Upper lobe of left lung (tissue), 4 donors: ENCODE data around the gene FAM83G.

ENCODE experiments used
- POLR2AphosphoS5 ChIP-seq, 2 donors: sonication (generic); formaldehyde crosslinking; IDR thresholded peaks; one replicate each; pipeline ENCODE4 v1.5.1; 2017; ENCODE audit warnings: antibody characterized with exemption in 2 of 2
- TF ChIP-seq, protein P1 (sequence below), 6 experiments: fragments of 450-650 bp in 4 of 6; fragments of 200-600 bp in 2 of 6; sonication (generic) in 2 of 6; IDR thresholded peaks; one replicate each; pipeline ENCODE4 v1.5.1; 2016 to 2019; ENCODE audit warnings: antibody characterized with exemption in 6 of 6

DNA sequence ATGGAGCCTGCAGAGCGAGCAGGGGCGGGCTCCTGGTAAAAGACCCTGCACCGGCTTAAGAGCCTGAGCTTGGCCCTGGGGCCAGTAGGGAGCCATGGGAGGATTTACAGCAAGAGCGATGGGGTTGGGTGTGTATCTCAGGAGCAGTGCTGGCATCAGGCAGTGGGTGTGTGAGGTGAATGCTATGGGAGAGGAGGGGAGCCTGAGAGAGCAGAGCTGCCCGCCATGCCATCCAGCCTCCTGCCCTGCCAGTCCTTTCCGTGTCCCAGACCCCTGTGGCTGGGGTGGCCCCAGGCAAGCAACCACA is 23.3 kb downstream of the FAM83G start:
- no peak for TF ChIP-seq POLR2AphosphoS5 (IDR thresholded peaks at IDR 0.05)
- TF ChIP-seq, protein P1, sequence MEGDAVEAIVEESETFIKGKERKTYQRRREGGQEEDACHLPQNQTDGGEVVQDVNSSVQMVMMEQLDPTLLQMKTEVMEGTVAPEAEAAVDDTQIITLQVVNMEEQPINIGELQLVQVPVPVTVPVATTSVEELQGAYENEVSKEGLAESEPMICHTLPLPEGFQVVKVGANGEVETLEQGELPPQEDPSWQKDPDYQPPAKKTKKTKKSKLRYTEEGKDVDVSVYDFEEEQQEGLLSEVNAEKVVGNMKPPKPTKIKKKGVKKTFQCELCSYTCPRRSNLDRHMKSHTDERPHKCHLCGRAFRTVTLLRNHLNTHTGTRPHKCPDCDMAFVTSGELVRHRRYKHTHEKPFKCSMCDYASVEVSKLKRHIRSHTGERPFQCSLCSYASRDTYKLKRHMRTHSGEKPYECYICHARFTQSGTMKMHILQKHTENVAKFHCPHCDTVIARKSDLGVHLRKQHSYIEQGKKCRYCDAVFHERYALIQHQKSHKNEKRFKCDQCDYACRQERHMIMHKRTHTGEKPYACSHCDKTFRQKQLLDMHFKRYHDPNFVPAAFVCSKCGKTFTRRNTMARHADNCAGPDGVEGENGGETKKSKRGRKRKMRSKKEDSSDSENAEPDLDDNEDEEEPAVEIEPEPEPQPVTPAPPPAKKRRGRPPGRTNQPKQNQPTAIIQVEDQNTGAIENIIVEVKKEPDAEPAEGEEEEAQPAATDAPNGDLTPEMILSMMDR (IDR thresholded peaks at IDR 0.05): no peak
